SK-N-SH treated with all-trans-retinoic acid at 6 μM for 48 hours (cell line): ENCODE results near the gene INPP4B.

Source experiments
- ZFP30 ChIP-seq: fragments of 450-650 bp; formaldehyde crosslinking; IDR thresholded peaks from 2 replicates; pipeline ENCODE4 v1.5.0; 2022; ENCODE audit warnings: mild to moderate bottlenecking, moderate library complexity
- TF ChIP-seq, protein P1 (sequence below): fragments of 250-450 bp; sonication (Bioruptor Pico); IDR thresholded peaks from 2 replicates; pipeline ENCODE4 v1.8.0; 2021; ENCODE audit warnings: low read depth, mild to moderate bottlenecking, moderate library complexity, borderline replicate concordance
- TF ChIP-seq, protein P2 (sequence below): fragments of 250-450 bp; sonication (Bioruptor Pico); IDR thresholded peaks from 2 replicates; pipeline ENCODE4 v1.5.1; 2020; ENCODE audit warnings: low read depth, mild to moderate bottlenecking, moderate library complexity

DNA sequence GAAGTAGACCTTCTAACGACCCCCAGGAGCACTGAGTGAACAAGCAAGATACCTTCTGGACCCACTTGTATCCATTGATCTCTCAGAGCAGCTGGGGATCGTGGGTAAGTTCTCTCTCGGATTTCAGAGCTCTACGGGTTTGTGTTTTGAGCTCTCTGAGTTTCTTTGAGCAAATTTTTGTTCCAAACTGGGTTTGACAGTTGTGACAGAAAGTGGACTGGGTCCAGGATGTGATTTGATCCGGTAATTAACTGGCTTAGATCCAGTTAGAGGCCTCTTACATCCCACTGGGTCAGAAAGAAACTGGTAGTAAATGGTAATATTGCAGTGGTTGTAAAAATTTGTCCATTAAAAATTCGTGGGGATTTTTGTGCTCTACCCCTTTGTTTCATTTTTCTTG is 459.2 kb downstream of the INPP4B start:
- TF ChIP-seq, protein P1, sequence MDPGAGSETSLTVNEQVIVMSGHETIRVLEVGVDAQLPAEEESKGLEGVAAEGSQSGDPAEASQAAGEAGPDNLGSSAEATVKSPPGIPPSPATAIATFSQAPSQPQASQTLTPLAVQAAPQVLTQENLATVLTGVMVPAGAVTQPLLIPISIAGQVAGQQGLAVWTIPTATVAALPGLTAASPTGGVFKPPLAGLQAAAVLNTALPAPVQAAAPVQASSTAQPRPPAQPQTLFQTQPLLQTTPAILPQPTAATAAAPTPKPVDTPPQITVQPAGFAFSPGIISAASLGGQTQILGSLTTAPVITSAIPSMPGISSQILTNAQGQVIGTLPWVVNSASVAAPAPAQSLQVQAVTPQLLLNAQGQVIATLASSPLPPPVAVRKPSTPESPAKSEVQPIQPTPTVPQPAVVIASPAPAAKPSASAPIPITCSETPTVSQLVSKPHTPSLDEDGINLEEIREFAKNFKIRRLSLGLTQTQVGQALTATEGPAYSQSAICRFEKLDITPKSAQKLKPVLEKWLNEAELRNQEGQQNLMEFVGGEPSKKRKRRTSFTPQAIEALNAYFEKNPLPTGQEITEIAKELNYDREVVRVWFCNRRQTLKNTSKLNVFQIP (CRISPR knock-in tag) = no peak
- TF ChIP-seq, protein P2, sequence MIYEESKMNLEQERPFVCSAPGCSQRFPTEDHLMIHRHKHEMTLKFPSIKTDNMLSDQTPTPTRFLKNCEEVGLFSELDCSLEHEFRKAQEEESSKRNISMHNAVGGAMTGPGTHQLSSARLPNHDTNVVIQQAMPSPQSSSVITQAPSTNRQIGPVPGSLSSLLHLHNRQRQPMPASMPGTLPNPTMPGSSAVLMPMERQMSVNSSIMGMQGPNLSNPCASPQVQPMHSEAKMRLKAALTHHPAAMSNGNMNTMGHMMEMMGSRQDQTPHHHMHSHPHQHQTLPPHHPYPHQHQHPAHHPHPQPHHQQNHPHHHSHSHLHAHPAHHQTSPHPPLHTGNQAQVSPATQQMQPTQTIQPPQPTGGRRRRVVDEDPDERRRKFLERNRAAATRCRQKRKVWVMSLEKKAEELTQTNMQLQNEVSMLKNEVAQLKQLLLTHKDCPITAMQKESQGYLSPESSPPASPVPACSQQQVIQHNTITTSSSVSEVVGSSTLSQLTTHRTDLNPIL = no peak
- no peak for TF ChIP-seq ZFP30 (CRISPR knock-in tag)
